ENCODE measurements around the gene LANCL3.
"Not testable (repeated sequence)": the region's sequence is repeated elsewhere in the genome, so short reads cannot be mapped to it uniquely, and the experiment has no call there.

- TF ChIP-seq CTCF, POLR2A (IDR thresholded peaks at IDR 0.05): not testable (repeated sequence)
Observed at GRCh38 chrX:37570349-37570748, 1.1 kb upstream of the LANCL3 start.
